ENCODE measurements around the gene KAZN. TPM values are rescaled to one million over a fixed set of nuclear protein-coding genes. Genes with fewer than 3 reads are reported as not detected.
A peak's percentile ranks its signal among the peaks of the same experiment; 100 is the strongest.

The KAZN gene
- total and polyA plus RNA-seq, 2 of the 8 experiments (the other 6 are each of a cell fraction or from before 2014, with no cell fraction given): 3.7 to 11.8 TPM

DNA sequence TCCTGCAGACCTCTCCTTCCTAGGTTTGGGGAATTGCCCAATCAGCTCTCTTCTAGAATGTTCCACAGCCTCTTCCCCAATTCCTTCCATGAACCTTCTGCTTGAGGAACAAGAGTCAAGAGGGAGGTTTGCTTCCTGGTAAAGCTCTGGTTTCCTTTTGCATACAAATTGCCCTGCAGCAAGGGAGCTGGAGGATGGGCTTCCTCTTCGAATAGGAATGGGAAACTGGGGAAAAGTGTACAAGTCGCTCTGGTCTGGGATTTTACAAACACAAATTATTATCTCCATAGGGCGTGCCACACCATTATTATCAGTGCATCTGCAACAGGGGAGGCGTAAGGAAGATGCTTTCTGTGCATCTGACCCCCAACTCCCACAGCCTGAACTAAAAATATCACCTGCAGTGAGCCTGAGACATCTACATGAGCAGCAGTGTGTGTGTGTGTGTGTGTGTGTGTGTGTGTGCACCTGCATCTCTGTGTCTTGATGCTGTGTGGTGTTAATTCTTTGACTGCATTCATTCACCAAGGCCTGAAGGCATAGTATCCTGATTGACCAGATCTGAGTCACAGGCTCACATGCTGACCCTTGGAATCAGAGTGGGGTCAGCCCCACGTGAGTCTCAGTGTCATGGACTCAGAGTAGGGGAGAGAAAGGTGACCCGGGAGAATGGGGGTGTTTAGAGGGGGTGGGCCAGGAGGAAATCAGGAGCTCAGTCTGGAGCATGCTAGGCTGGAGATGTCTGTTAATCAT lies 272.9 kb downstream of the KAZN start:
- peak overlapping the region; percentile 15; the same call in 1 of the 2 replicates for H2BK5ac ChIP-seq (ENCODE audit: low read depth, low read length)
- H4K8ac ChIP-seq (ENCODE audit: extremely low read depth, insufficient read depth, low read length): no peak overlapping the region
- H3K36me3 ChIP-seq (ENCODE audit: control insufficient read depth in 2 of 4, insufficient read depth in 4 of 4, low read length in 3 of 4): no peaks in the 10 kb centered on the region
- no peak overlapping the region for H4K5ac ChIP-seq (ENCODE audit: insufficient read length, low read depth, low read length)
- no peak overlapping the region for H2BK15ac ChIP-seq (ENCODE audit: low read length)
- H4K91ac ChIP-seq (replicated peaks; ENCODE audit: insufficient read length, low read length): no peak overlapping the region
- no peak overlapping the region for H2AK5ac ChIP-seq (ENCODE audit: low read depth, low read length)
- no peak overlapping the region for H3K27ac ChIP-seq (ENCODE audit: low read depth, low read length)
- H3K4ac ChIP-seq (replicated peaks; ENCODE audit: insufficient read length, low read depth, low read length): no peak overlapping the region
- no peak overlapping the region for H3K23ac ChIP-seq (ENCODE audit: insufficient read length)
- no peaks in the 10 kb centered on the region for H3K79me2 ChIP-seq (ENCODE audit: control insufficient read depth in 1 of 2, insufficient read depth in 2 of 2, low read length in 2 of 2)
- H3K56ac ChIP-seq (replicated peaks; ENCODE audit: insufficient read length, low read depth, low read length): no peak overlapping the region
- H3K14ac ChIP-seq (ENCODE audit: insufficient read length): no peak overlapping the region
- CTCF ChIA-PET (ENCODE audit: partially characterized antibody): interaction anchor here (0.6 to 0.8 kb wide), 2 partner anchors 241 to 752 kb away, joined by 3 read pairs; no protein-coding TSS in a partner anchor
- H3K23me2 ChIP-seq (ENCODE audit: low read depth, low read length): peaks cover 8% of the 10 kb centered on the region
- peaks cover 0 to 9% (median 6%) of the 10 kb centered on the region in 4 experiments; a peak in 5 of 7 replicates for H3K4me1 ChIP-seq (replicated peaks in 1 of 4; ENCODE audit: control insufficient read depth in 3 of 4, insufficient read depth in 4 of 4, low read length in 3 of 4)
- no peak overlapping the region for H3K18ac ChIP-seq (ENCODE audit: extremely low read depth, low read length)
- H3K27me3 ChIP-seq (replicated peaks in 1 of 4; ENCODE audit: control insufficient read depth in 3 of 4, extremely low read depth in 1 of 4, insufficient read depth in 3 of 4, low read length in 3 of 4): no peaks in the 10 kb centered on the region
- H3K4me3 ChIP-seq (ENCODE audit: extremely low read depth in 1 of 4, insufficient read depth in 2 of 4, low read depth in 3 of 4, low read length in 4 of 4): no peak overlapping the region
- no peak overlapping the region for H3K9ac ChIP-seq (replicated peaks in 1 of 4; ENCODE audit: extremely low read depth in 1 of 4, low read depth in 3 of 4, low read length in 3 of 4)
- no peak overlapping the region for H3K4me2 ChIP-seq (ENCODE audit: insufficient read depth in 1 of 2, low read depth in 2 of 2, low read length in 2 of 2)
- H2BK20ac ChIP-seq (ENCODE audit: low read length): no peak overlapping the region
- FAIRE-seq (no peak), DNase-seq (ENCODE audit: low read depth in 1 of 2, low spot score in 2 of 2) (no peak)
- no peak overlapping the region for H2BK120ac ChIP-seq (replicated peaks; ENCODE audit: low read depth, low read length)
- H2BK12ac ChIP-seq (ENCODE audit: low read depth, low read length): no peak overlapping the region
- no peaks in the 10 kb centered on the region for H3K9me3 ChIP-seq (ENCODE audit: insufficient read depth in 2 of 2, low read depth in 1 of 2, low read length in 1 of 2)
- peaks cover 0 to 6% of the 10 kb centered on the region in 2 experiments for H4K20me1 ChIP-seq (replicated peaks in 1 of 2; ENCODE audit: control insufficient read depth in 1 of 2, insufficient read depth in 2 of 2, low read length in 2 of 2)
- POLR2A ChIA-PET (ENCODE audit: partially characterized antibody): interaction anchor here (0.6 to 1.0 kb wide), 2 partner anchors 9 to 1150 kb away, joined by 3 read pairs; partner anchors contain the start of gene CLCNKA
- H3K79me1 ChIP-seq (ENCODE audit: low read depth, low read length): no peaks in the 10 kb centered on the region
- H2AFZ ChIP-seq (ENCODE audit: low read length): no peak overlapping the region
- 70% methylated on average over 6 of the region's 6 CpGs; no CpG with 5 or more reads in 1 of the 2 experiments for WGBS, 2 experiments (ENCODE audit: extremely low coverage in 1 of 2, insufficient coverage in 1 of 2, insufficient read length in 1 of 2, insufficient replicate concordance in 2 of 2, low coverage in 1 of 2, low lambda C conversion rate in 2 of 2, missing lambda C conversion rate in 1 of 2)
- TF ChIP-seq ZNF274 (IDR thresholded peaks at IDR 0.05; ENCODE audit: borderline replicate concordance, extremely low read depth, low read length): no peak
